ENCODE measurements around the gene CMSS1.

DNA sequence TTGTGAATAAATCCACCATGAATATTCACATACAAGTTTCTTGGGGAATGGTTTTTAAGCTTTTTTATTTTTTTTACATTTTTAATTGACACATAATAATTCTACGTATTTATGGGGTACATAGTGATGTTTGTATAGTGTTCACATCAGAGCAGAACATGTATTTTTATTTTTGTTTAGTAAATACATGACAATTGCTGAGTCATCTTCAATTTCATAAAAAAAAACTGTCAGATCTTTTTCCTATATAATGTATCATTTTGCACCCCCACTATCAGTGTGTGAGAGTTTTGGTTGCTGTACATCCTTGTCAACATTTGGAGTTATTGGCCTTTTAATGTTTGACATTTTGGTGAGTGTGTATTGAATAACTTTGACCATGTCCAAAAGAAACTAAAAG is 336.5 kb downstream of the CMSS1 start:
- TF ChIP-seq EZH2 (IDR thresholded peaks at IDR 0.05; ENCODE audit: borderline replicate concordance, low read length) = no peak
- TF ChIP-seq, protein P1, sequence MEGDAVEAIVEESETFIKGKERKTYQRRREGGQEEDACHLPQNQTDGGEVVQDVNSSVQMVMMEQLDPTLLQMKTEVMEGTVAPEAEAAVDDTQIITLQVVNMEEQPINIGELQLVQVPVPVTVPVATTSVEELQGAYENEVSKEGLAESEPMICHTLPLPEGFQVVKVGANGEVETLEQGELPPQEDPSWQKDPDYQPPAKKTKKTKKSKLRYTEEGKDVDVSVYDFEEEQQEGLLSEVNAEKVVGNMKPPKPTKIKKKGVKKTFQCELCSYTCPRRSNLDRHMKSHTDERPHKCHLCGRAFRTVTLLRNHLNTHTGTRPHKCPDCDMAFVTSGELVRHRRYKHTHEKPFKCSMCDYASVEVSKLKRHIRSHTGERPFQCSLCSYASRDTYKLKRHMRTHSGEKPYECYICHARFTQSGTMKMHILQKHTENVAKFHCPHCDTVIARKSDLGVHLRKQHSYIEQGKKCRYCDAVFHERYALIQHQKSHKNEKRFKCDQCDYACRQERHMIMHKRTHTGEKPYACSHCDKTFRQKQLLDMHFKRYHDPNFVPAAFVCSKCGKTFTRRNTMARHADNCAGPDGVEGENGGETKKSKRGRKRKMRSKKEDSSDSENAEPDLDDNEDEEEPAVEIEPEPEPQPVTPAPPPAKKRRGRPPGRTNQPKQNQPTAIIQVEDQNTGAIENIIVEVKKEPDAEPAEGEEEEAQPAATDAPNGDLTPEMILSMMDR (IDR thresholded peaks at IDR 0.05; ENCODE audit: low read length) = no peak

Measured in OCI-LY1 (cell line).